ENCODE data around the gene PPM1E.

- TF ChIP-seq CTCF (IDR thresholded peaks at IDR 0.05): no peak
- TF ChIP-seq POLR2A (IDR thresholded peaks at IDR 0.05): no peak
Observed at GRCh38 chr17:58829172-58829637, 73.6 kb downstream of the PPM1E start.
